Endometrial microvascular endothelial cells (primary cell): ENCODE results near the gene STMP1. TPM values are rescaled to one million over a fixed set of nuclear protein-coding genes. Genes with fewer than 3 reads are reported as not detected.

Experiments
- in situ Hi-C: cut with HindIII; loops from 2 replicates; pipeline ENCODE4 v1.10.0; 2017; ENCODE audit warnings: low sequenced_read_pairs, low pct_unique_long_range_greater_than_20kb; ENCODE audit errors: inconsistent ontology term
- total RNA-seq: library from RNA; depleted of rRNA; stranded (reverse); fragments of >200 nt; gene quantifications from one replicate; pipeline ENCODE4 v1.2.3, GENCODE V29; 2015; ENCODE audit errors: inconsistent ontology term

Gene STMP1
- total RNA-seq, 1 donor from 2014 or later, result 15.7 TPM

- in situ Hi-C loops, result no loop called here
Measured at GRCh38 chr7:135713836-135714470, 51.6 kb downstream of the STMP1 start.

DNA sequence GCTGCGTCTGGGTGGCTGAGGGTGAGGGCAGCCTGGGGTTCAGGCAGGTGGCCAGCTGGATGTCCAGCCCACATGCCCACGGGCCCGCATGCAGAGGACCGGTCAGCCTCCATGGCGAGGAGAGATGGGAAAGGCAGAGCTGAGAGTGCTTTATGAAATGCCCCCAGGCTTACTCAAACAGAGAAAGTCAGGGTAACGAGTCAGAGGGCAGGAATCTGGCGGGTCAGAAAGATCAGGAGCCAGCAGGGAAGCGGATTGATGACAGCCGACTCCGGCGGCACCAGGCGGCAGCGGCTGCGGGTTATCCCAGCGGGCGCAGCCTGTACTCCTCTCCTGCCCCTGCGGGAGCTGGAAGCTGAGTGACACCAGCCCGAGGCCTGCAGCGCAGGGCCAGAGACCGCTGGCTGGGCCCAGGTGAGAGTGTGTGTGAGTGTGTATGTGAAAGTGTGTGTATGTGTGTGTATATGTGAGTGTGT lies 52.3 kb downstream of the STMP1 start:
- in situ Hi-C loops, result no loop called here

GRCh38 chr7:135715055-135715522 lies 52.8 kb downstream of the STMP1 start:
- in situ Hi-C loops, result no loop called here

DNA sequence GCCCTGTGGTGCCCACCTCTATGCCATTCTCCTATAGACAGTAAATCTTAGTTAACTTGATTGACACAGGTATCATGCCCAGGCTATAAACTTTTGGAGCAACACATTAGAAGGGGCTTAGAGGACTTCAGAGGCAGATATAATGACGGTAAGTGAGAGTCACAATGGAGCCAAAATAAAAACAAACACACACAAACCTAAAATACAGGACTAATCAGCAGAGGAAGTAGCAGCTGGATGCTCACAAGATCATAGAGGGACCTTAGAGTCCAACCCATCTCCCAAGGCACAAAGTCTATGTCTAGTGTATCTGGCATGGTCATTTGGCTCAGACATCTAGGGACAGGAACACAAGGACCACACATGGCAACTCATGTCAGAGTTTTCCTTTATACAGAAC lies 53.4 kb downstream of the STMP1 start:
- in situ Hi-C loops, result no loop called here

DNA sequence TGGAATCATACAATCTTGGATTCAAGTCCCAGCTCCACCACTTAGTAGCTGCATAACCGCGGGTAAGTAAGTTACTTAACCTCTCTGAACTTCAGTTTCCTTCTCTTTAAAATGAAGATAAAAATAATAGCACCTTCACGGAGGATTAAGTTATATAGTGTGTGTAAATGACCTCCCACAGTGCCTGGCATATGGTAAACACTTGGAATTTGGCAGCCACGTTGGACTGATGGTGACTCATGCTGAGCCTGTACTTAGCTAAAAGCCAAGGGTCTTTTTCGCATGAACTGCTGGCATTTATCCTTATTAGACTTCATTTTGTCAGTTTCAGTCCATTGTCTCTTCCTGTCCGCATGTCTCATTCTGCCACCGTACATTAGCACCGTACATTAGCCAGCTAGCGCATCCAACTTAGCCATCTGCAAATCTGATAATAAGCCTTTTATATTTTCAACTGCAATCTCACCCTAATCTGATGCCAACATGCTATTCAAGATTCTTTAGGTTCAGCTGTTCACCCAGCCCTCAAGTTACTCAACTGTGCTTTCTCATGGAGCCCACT lies 54.4 kb downstream of the STMP1 start:
- in situ Hi-C loops, result no loop called here

GRCh38 chr7:135717693-135718092 lies 55.4 kb downstream of the STMP1 start:
- in situ Hi-C loops, result no loop called here

GRCh38 chr7:135718219-135718618 lies 55.9 kb downstream of the STMP1 start:
- in situ Hi-C loops, result no loop called here

- in situ Hi-C loops, result no loop called here
Measured at GRCh38 chr7:135718794-135719437, 56.6 kb downstream of the STMP1 start.

GRCh38 chr7:135719688-135720087 lies 57.4 kb downstream of the STMP1 start:
- in situ Hi-C loops, result no loop called here

GRCh38 chr7:135721198-135721820 lies 59.0 kb downstream of the STMP1 start:
- in situ Hi-C loops, result no loop called here

DNA sequence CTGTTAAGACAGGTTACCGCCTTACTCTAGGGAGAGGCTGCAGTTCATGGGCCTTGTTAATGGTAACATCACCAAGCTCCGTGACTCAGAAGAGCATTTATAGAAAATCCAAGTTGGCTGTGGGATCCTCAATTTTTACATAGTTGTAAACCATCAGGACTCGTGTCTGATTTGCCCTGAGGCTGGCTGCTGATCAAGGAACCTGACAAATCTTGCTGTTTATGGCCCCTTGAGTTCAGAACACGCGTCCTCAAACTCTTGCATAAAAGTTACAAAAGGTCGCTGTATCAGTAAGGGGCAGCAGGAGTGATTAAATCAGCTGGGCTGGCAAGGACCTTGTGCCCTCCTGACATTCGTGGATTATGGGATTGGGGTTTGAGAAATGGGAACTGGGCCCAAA lies 61.1 kb downstream of the STMP1 start:
- in situ Hi-C loops, result no loop called here

Other genes starting within 250 kb of the STMP1 start
- gene CNOT4, start 152.4 kb upstream of the STMP1 start, total RNA-seq, result 9.6 TPM
- 90.8 TPM for gene NUP205, start 104.6 kb upstream of the STMP1 start, total RNA-seq
- gene SLC13A4, start 65.7 kb downstream of the STMP1 start, total RNA-seq, result 0.28 TPM
- gene FAM180A, start 86.3 kb downstream of the STMP1 start, total RNA-seq, result not detected